ENCODE results near the gene SLC10A2.
A peak's percentile ranks its signal among the peaks of the same experiment; 100 is the strongest.
"Not testable (repeated sequence)": the region's sequence is repeated elsewhere in the genome, so short reads cannot be mapped to it uniquely, and the experiment has no call there.

Gene SLC10A2

GRCh38 chr13:103066079-103066780 lies at the start of gene SLC10A2:
TSS of gene SLC10A2 (minus strand) at chr13:103066417. CDS start at chr13:103066249, 168 bp downstream.
- Histone ChIP-seq H3K27me3 (ENCODE audit: insufficient read depth, low read length) (no peaks in the 10 kb centered on the region), H3K36me3 (ENCODE audit: insufficient read depth, low read depth, low read length) (no peaks in the 10 kb centered on the region), H3K4me1 (ENCODE audit: insufficient read depth, low read length) (peaks cover 35% of the 10 kb centered on the region), H3K9ac (ENCODE audit: low read depth, low read length) (no peak within 1 kb of the TSS), H3K9me3 (ENCODE audit: insufficient read depth, low read depth, low read length) (no peaks in the 10 kb centered on the region), H3K4me3 (ENCODE audit: low read length) (peak within 1 kb of the TSS; percentile 35; the same call in 1 of the 2 replicates), H3K27ac (ENCODE audit: low read length) (no peak within 1 kb of the TSS)

GRCh38 chr13:103107580-103107979 lies 41.4 kb upstream of the SLC10A2 start:
- Histone ChIP-seq H3K9ac (ENCODE audit: low read depth, low read length) (no peak overlapping the region), H3K9me3 (ENCODE audit: insufficient read depth, low read depth, low read length) (no peaks in the 10 kb centered on the region), H3K27ac (ENCODE audit: low read length) (no peak overlapping the region), H3K4me1 (ENCODE audit: insufficient read depth, low read length) (peaks cover 5% of the 10 kb centered on the region; the same call in 1 of the 2 replicates), H3K4me3 (ENCODE audit: low read length) (no peak overlapping the region), H3K36me3 (ENCODE audit: insufficient read depth, low read depth, low read length) (no peaks in the 10 kb centered on the region), H3K27me3 (ENCODE audit: insufficient read depth, low read length) (no peaks in the 10 kb centered on the region)

- no peaks in the 10 kb centered on the region for H3K36me3 ChIP-seq (ENCODE audit: insufficient read depth, low read depth, low read length)
- no peak overlapping the region for H3K9ac ChIP-seq (ENCODE audit: low read depth, low read length)
- H3K4me1 ChIP-seq (ENCODE audit: insufficient read depth, low read length), result peaks cover 11% of the 10 kb centered on the region
- H3K4me3 ChIP-seq (ENCODE audit: low read length), result no peak overlapping the region
- H3K27ac ChIP-seq (ENCODE audit: low read length), result no peak overlapping the region
- H3K9me3 ChIP-seq (ENCODE audit: insufficient read depth, low read depth, low read length), result no peaks in the 10 kb centered on the region
- no peaks in the 10 kb centered on the region for H3K27me3 ChIP-seq (ENCODE audit: insufficient read depth, low read length)
These were observed 38.1 kb upstream of the SLC10A2 start for GRCh38 chr13:103104340-103104739.

- H3K4me1 ChIP-seq (ENCODE audit: insufficient read depth, low read length), result peaks cover 11% of the 10 kb centered on the region
- H3K9ac ChIP-seq (ENCODE audit: low read depth, low read length); H3K27ac ChIP-seq (ENCODE audit: low read length); H3K4me3 ChIP-seq (ENCODE audit: low read length); H3K36me3 ChIP-seq (ENCODE audit: insufficient read depth, low read depth, low read length); H3K27me3 ChIP-seq (ENCODE audit: insufficient read depth, low read length); H3K9me3 ChIP-seq (ENCODE audit: insufficient read depth, low read depth, low read length): not testable (repeated sequence)
These were observed 37.2 kb upstream of the SLC10A2 start for GRCh38 chr13:103103456-103103855.

- Histone ChIP-seq H3K4me3 (ENCODE audit: low read length) (no peak overlapping the region), H3K27me3 (ENCODE audit: insufficient read depth, low read length) (no peaks in the 10 kb centered on the region), H3K4me1 (ENCODE audit: insufficient read depth, low read length) (peaks cover 11% of the 10 kb centered on the region), H3K9ac (ENCODE audit: low read depth, low read length) (no peak overlapping the region), H3K27ac (ENCODE audit: low read length) (no peak overlapping the region), H3K36me3 (ENCODE audit: insufficient read depth, low read depth, low read length) (no peaks in the 10 kb centered on the region), H3K9me3 (ENCODE audit: insufficient read depth, low read depth, low read length) (no peaks in the 10 kb centered on the region)
These were observed 36.3 kb upstream of the SLC10A2 start for GRCh38 chr13:103102482-103102881.

GRCh38 chr13:103101901-103102300 lies 35.7 kb upstream of the SLC10A2 start:
- Histone ChIP-seq H3K4me3 (ENCODE audit: low read length) (no peak overlapping the region), H3K9me3 (ENCODE audit: insufficient read depth, low read depth, low read length) (no peaks in the 10 kb centered on the region), H3K27me3 (ENCODE audit: insufficient read depth, low read length) (no peaks in the 10 kb centered on the region), H3K27ac (ENCODE audit: low read length) (no peak overlapping the region), H3K4me1 (ENCODE audit: insufficient read depth, low read length) (peaks cover 11% of the 10 kb centered on the region), H3K9ac (ENCODE audit: low read depth, low read length) (no peak overlapping the region), H3K36me3 (ENCODE audit: insufficient read depth, low read depth, low read length) (no peaks in the 10 kb centered on the region)

GRCh38 chr13:103101500-103101899 lies 35.3 kb upstream of the SLC10A2 start:
- H3K9ac ChIP-seq (ENCODE audit: low read depth, low read length), result no peak overlapping the region
- no peak overlapping the region for H3K4me3 ChIP-seq (ENCODE audit: low read length)
- no peaks in the 10 kb centered on the region for H3K36me3 ChIP-seq (ENCODE audit: insufficient read depth, low read depth, low read length)
- no peaks in the 10 kb centered on the region for H3K9me3 ChIP-seq (ENCODE audit: insufficient read depth, low read depth, low read length)
- H3K27ac ChIP-seq (ENCODE audit: low read length), result no peak overlapping the region
- peaks cover 11% of the 10 kb centered on the region for H3K4me1 ChIP-seq (ENCODE audit: insufficient read depth, low read length)
- H3K27me3 ChIP-seq (ENCODE audit: insufficient read depth, low read length), result no peaks in the 10 kb centered on the region

GRCh38 chr13:103100830-103101229 lies 34.6 kb upstream of the SLC10A2 start:
- no peak overlapping the region for H3K4me3 ChIP-seq (ENCODE audit: low read length)
- peaks cover 11% of the 10 kb centered on the region for H3K4me1 ChIP-seq (ENCODE audit: insufficient read depth, low read length)
- no peaks in the 10 kb centered on the region for H3K9me3 ChIP-seq (ENCODE audit: insufficient read depth, low read depth, low read length)
- H3K9ac ChIP-seq (ENCODE audit: low read depth, low read length), result no peak overlapping the region
- H3K27me3 ChIP-seq (ENCODE audit: insufficient read depth, low read length), result no peaks in the 10 kb centered on the region
- no peaks in the 10 kb centered on the region for H3K36me3 ChIP-seq (ENCODE audit: insufficient read depth, low read depth, low read length)
- H3K27ac ChIP-seq (ENCODE audit: low read length), result no peak overlapping the region

GRCh38 chr13:103099722-103100293 lies 33.6 kb upstream of the SLC10A2 start:
- Histone ChIP-seq H3K27me3 (ENCODE audit: insufficient read depth, low read length) (no peaks in the 10 kb centered on the region), H3K27ac (ENCODE audit: low read length) (no peak overlapping the region), H3K36me3 (ENCODE audit: insufficient read depth, low read depth, low read length) (no peaks in the 10 kb centered on the region), H3K9ac (ENCODE audit: low read depth, low read length) (no peak overlapping the region), H3K4me3 (ENCODE audit: low read length) (no peak overlapping the region), H3K9me3 (ENCODE audit: insufficient read depth, low read depth, low read length) (no peaks in the 10 kb centered on the region; the same call in 1 of the 2 replicates), H3K4me1 (ENCODE audit: insufficient read depth, low read length) (peaks cover 11% of the 10 kb centered on the region)

GRCh38 chr13:103098535-103098934 lies 32.3 kb upstream of the SLC10A2 start:
- Histone ChIP-seq H3K27me3 (ENCODE audit: insufficient read depth, low read length) (no peaks in the 10 kb centered on the region), H3K4me3 (ENCODE audit: low read length) (no peak overlapping the region)

GRCh38 chr13:103097366-103097928 lies 31.2 kb upstream of the SLC10A2 start:
- H3K36me3 ChIP-seq (ENCODE audit: insufficient read depth, low read depth, low read length), result no peaks in the 10 kb centered on the region
- no peaks in the 10 kb centered on the region for H3K27me3 ChIP-seq (ENCODE audit: insufficient read depth, low read length)
- H3K27ac ChIP-seq (ENCODE audit: low read length), result no peak overlapping the region

More at GRCh38 chr13:103098535-103098934, 32.3 kb upstream of the SLC10A2 start:
- H3K9ac ChIP-seq (ENCODE audit: low read depth, low read length), result no peak overlapping the region
- H3K36me3 ChIP-seq (ENCODE audit: insufficient read depth, low read depth, low read length), result no peaks in the 10 kb centered on the region
- H3K27ac ChIP-seq (ENCODE audit: low read length), result no peak overlapping the region
- peaks cover 7% of the 10 kb centered on the region for H3K9me3 ChIP-seq (ENCODE audit: insufficient read depth, low read depth, low read length)
- peaks cover 7% of the 10 kb centered on the region for H3K4me1 ChIP-seq (ENCODE audit: insufficient read depth, low read length)

GRCh38 chr13:103093649-103094048 lies 27.4 kb upstream of the SLC10A2 start:
- H3K27me3 ChIP-seq (ENCODE audit: insufficient read depth, low read length); H3K36me3 ChIP-seq (ENCODE audit: insufficient read depth, low read depth, low read length); H3K27ac ChIP-seq (ENCODE audit: low read length); H3K9ac ChIP-seq (ENCODE audit: low read depth, low read length); H3K4me1 ChIP-seq (ENCODE audit: insufficient read depth, low read length); H3K4me3 ChIP-seq (ENCODE audit: low read length): not testable (repeated sequence)
- peaks cover 32% of the 10 kb centered on the region for H3K9me3 ChIP-seq (ENCODE audit: insufficient read depth, low read depth, low read length)

More at GRCh38 chr13:103097366-103097928, 31.2 kb upstream of the SLC10A2 start:
- no peak overlapping the region for H3K4me3 ChIP-seq (ENCODE audit: low read length)
- H3K9me3 ChIP-seq (ENCODE audit: insufficient read depth, low read depth, low read length), result peaks cover 18% of the 10 kb centered on the region
- H3K4me1 ChIP-seq (ENCODE audit: insufficient read depth, low read length), result peaks cover 7% of the 10 kb centered on the region
- no peak overlapping the region for H3K9ac ChIP-seq (ENCODE audit: low read depth, low read length)
